GM18951 (cell line): ENCODE measurements around the gene CPT1C.

Experiments used
- POLR2A ChIP-seq: IDR thresholded peaks from 4 replicates; pipeline ENCODE4 v1.6.1; 2011; ENCODE audit warnings: mild to moderate bottlenecking; ENCODE audit not compliant: insufficient read length, insufficient read depth; ENCODE audit errors: extremely low read depth
- in situ Hi-C: fragments of 300-500 bp; cut with MboI; formaldehyde crosslinking; loops from one replicate; pipeline ENCODE4 v1.12.0; 2022; ENCODE audit warnings: low sequenced_read_pairs, mixed read lengths, inconsistent platforms; ENCODE audit not compliant: unreplicated experiment

Gene CPT1C

GRCh38 chr19:49690079-49690655 is 749 bp upstream of the CPT1C start:
- in situ Hi-C loops = no loop called here
- no peak for TF ChIP-seq POLR2A

DNA sequence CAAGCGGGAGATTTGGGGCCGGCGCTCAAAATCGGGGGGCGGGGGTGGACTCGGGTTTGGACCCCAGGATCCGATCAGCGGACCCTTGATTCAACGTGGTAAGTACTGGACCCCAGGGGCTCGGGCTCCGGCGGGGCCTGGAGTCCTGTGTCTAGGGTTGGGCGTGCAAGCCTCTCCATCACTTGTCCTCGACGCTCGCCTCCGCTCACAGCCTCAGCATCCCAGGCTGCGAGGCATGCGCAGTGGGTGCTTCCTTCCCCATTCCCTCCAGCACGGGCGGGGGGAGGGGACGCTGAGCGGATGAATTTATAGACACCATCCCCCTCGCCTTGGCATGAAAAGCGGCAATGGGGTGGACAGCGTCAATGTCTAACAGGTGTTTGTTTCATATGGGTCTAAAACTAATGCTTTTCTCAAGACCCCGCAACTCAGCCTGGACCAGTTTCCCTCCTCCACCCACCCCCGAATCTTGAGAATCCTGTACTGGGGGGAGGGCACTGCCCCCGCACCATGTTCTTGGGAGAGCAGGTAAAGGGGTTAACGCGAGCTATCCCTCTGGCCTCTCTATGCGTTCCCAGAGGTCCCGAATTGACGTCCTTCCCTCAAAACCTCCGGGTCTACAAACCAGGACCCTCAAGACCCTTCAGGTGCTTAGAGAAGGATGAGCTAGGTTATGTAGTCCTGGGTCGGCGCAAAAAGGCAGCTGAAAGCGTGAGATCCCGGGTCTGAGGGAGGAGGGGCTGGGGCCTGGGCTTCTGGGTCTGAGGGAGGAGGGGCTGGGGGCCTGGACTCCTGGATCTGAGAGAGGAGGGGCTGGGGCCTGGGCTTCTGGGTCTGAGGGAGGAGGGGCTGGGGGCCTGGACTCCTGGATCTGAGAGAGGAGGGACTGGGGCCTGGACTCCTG is 579 bp downstream of the CPT1C start:
- no peak for TF ChIP-seq POLR2A

DNA sequence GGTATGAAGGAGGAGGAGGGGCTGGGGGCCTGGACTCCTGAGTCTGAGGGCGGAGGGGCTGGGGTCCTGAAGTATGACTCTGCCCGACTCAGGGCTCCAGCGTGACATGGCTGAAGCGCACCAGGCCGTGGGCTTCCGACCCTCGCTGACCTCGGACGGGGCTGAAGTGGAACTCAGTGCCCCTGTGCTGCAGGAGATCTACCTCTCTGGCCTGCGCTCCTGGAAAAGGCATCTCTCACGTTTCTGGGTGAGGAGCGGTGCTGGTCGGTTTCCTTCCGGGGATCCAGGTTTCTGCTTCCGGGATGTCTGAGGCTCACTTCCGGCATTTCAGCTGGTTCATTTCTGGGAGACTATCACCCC is 1.2 kb downstream of the CPT1C start:
- in situ Hi-C loops = no loop called here
- no peak for TF ChIP-seq POLR2A

More for the DNA sequence above, 579 bp downstream of the CPT1C start:
- in situ Hi-C loops = no loop called here

DNA sequence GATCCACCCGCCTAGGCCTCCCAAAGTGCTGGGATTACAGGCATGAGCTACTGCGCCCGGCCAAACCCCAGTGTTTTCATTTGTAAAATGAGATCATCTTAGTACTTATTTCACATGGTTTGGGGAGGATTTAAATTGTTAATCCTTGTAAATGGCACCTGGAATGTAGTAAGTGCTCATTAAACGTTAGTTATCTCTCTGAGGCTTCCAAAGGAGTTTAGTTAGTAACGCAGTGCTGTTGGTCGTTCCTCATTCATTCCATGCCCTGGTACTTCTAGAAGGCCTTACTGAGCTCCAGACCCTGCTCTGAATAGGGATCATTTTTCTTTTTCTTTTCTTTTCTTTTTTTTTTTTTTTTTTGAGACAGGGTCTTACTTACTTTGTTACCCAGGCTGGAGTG is 5.2 kb downstream of the CPT1C start:
- in situ Hi-C loops = no loop called here
- TF ChIP-seq POLR2A = no peak

DNA sequence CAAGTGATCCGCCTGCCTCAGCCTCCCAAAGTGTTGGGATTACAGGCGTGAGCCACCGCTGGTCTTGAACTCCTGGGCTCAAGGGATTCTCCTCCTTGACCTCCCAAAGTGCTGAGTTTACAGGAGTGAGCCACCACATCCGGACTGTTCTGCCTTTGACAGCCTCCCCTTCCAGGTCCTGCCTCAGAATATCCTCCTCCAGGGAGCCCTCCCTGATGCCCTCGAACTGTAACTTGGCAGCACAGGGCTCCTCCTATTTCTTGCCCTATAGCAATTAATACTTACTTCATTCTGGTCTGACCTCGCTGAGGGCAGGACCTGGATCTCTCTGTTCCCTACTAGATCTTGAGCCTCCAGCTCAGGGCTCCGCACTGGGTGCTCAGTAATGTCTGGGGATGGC is 5.9 kb downstream of the CPT1C start:
- in situ Hi-C loops = no loop called here
- TF ChIP-seq POLR2A = no peak

- no peak for TF ChIP-seq POLR2A
- in situ Hi-C loops = no loop called here
Observed at GRCh38 chr19:49699364-49699763, 8.4 kb downstream of the CPT1C start.

GRCh38 chr19:49700563-49700962 is 9.6 kb downstream of the CPT1C start:
- in situ Hi-C loops = no loop called here
- no peak for TF ChIP-seq POLR2A

DNA sequence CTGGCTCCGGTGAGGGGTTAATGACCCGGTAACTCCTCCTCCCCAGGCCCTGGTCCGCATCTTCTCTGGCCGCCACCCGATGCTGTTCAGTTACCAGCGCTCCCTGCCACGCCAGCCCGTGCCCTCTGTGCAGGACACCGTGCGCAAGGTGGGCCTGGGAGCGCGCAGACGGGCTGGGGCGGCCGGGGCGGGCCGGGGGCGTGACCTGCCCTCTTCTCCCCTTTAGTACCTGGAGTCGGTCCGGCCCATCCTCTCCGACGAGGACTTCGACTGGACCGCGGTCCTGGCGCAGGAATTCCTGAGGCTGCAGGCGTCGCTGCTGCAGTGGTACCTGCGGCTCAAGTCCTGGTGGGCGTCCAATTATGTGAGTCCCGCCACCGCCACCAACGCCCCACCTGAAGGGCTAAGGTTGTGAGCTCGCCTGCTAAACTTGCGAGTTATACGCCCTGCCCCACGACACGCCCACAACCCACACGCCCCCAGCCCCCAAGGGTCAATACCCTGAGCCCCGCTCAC is 10.4 kb downstream of the CPT1C start:
- in situ Hi-C loops = no loop called here
- TF ChIP-seq POLR2A = no peak

DNA sequence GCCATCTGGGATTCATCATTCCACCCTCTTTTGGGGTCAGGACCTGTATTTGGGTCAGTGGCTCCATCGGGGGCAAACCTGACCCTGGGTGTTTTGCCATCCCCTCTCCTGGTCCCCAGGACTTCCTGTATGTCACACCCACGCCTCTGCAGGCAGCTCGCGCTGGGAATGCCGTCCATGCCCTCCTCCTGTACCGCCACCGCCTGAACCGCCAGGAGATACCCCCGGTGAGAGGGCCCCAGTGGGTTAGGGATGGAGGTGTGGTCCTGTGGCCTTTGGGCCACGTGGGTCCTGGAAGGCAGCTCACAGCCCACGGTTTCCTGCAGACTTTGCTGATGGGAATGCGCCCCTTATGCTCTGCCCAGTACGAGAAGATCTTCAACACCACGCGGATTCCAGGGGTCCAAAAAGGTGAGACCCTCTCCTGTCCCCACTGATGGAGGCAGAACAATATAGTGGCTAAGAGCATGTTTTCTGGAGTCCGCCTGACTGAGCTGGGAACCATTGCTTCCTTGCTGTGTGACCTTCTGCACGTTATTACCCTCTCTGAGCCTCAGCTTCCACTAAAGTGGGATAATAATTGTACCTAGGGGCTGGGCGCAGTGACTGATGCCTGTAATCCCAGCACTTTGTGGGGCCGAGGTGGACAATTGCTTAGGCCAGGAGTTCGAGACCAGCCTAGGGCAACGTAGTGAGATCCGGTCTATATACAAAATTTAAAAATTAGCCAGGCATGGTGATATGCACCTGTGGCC is 14.1 kb downstream of the CPT1C start:
- no peak for TF ChIP-seq POLR2A
- in situ Hi-C loops = no loop called here

- in situ Hi-C loops = no loop called here
- TF ChIP-seq POLR2A = no peak
Observed at GRCh38 chr19:49705919-49706318, 15.0 kb downstream of the CPT1C start.

DNA sequence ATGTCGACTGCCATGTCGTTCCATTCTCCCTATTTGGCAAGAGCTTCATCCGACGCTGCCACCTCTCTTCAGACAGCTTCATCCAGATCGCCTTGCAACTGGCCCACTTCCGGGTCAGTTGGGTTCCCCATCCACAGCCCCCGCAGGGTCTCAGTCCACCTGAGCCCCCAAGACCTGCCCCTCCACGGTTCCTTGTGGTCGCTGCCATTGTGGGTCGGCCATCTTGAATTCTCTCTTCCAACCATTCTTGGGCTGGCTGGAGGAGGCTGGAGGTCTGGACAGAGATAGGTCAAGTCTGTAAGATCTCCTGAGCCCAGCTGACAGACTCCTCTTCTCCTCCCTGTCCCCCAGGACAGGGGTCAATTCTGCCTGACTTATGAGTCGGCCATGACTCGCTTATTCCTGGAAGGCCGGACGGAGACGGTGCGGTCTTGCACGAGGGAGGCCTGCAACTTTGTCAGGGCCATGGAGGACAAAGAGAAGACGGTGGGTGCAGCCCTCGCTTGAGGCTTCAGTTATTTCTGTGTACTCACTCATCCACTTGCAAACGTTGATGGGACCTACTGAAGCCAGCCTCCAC is 19.5 kb downstream of the CPT1C start:
- TF ChIP-seq POLR2A = no peak
- in situ Hi-C loops = no loop called here

- no peak for TF ChIP-seq POLR2A
- in situ Hi-C loops = no loop called here
Observed at GRCh38 chr19:49712397-49712859, 21.5 kb downstream of the CPT1C start.
